ENCODE results near the gene SH3BP5L. TPM values are rescaled to one million over a fixed set of nuclear protein-coding genes. Genes with fewer than 3 reads are reported as not detected.
A peak's percentile ranks its signal among the peaks of the same experiment; 100 is the strongest.

Gene SH3BP5L
- total and polyA plus RNA-seq, 2 of the 13 experiments (the other 11 are each of a cell fraction or from before 2014, with no cell fraction given): 10.3 to 14.9 TPM

DNA sequence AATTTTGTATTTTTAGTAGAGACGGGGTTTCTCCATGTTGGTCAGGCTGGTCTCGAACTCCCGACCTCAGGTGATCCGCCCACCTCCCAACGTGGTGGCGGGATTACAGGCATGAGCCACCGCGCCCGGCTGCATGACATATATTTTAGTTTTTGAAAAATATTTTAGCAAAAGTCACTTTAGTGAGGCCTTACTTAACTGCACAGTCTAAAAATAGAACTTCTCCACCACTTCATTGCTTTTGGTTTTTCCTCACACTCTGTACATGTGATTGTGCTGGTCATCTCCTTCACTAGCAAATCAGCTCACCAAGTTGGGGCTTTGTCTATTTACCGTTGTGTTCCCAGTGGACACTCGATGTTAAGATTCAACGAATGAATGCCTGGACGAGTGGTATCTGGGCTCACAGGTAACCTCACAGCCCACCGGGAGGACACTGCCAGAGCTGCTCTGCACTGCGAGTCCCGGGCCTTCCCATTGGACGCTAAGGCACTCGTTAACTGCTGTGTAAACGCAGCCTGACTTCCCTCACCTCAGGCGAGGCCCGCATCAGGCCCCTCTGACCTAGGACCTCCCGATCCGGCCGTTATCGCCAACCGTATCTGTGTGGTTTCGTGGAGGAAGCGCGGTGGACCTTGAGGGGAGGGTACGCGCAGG is 47.2 kb upstream of the SH3BP5L start (continued):
- no peak for TF ChIP-seq CBFB (CRISPR knock-in tag; IDR thresholded peaks at IDR 0.05)
- TF ChIP-seq ZNF136 (CRISPR knock-in tag; IDR thresholded peaks at IDR 0.05; ENCODE audit: low read depth): no peak
- no peak for TF ChIP-seq ASH2L (IDR thresholded peaks at IDR 0.05; ENCODE audit: insufficient read length, low read depth, low read length)
- TF ChIP-seq EZH2 (conservative IDR thresholded peaks at IDR 0.05; ENCODE audit: low read depth, low read length): no peak
- no peak for TF ChIP-seq ZNF547 (CRISPR knock-in tag; IDR thresholded peaks at IDR 0.05)
- TF ChIP-seq, protein P1, sequence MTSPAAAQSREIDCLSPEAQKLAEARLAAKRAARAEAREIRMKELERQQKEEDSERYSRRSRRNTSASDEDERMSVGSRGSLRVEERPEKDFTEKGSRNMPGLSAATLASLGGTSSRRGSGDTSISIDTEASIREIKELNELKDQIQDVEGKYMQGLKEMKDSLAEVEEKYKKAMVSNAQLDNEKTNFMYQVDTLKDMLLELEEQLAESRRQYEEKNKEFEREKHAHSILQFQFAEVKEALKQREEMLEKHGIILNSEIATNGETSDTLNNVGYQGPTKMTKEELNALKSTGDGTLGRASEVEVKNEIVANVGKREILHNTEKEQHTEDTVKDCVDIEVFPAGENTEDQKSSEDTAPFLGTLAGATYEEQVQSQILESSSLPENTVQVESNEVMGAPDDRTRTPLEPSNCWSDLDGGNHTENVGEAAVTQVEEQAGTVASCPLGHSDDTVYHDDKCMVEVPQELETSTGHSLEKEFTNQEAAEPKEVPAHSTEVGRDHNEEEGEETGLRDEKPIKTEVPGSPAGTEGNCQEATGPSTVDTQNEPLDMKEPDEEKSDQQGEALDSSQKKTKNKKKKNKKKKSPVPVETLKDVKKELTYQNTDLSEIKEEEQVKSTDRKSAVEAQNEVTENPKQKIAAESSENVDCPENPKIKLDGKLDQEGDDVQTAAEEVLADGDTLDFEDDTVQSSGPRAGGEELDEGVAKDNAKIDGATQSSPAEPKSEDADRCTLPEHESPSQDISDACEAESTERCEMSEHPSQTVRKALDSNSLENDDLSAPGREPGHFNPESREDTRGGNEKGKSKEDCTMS (CRISPR knock-in tag; conservative IDR thresholded peaks at IDR 0.05): no peak
- TF ChIP-seq ZZZ3 (CRISPR knock-in tag; IDR thresholded peaks at IDR 0.05; ENCODE audit: borderline replicate concordance): no peak
- TF ChIP-seq HNRNPUL1 (IDR thresholded peaks at IDR 0.05; ENCODE audit: low read depth, low read length): no peak
- TF ChIP-seq, protein P2, sequence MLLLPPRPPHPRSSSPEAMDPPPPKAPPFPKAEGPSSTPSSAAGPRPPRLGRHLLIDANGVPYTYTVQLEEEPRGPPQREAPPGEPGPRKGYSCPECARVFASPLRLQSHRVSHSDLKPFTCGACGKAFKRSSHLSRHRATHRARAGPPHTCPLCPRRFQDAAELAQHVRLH (CRISPR knock-in tag; IDR thresholded peaks at IDR 0.05; ENCODE audit: borderline replicate concordance, low read depth): no peak
- TF ChIP-seq ZNF780A (CRISPR knock-in tag; IDR thresholded peaks at IDR 0.05): peak; percentile 29; the same call in 1 of the 2 replicates
- no peak for TF ChIP-seq SP140L (CRISPR knock-in tag; IDR thresholded peaks at IDR 0.05; ENCODE audit: borderline replicate concordance)
- TF ChIP-seq, protein P3, sequence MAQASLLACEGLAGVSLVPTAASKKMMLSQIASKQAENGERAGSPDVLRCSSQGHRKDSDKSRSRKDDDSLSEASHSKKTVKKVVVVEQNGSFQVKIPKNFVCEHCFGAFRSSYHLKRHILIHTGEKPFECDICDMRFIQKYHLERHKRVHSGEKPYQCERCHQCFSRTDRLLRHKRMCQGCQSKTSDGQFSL (CRISPR knock-in tag; IDR thresholded peaks at IDR 0.05): no peak
- no peak for TF ChIP-seq DR1 (CRISPR knock-in tag; IDR thresholded peaks at IDR 0.05)
- 0 out of 2 replicates have a peak, but pooled peaks have one; percentile 13 for TF ChIP-seq GATA4 (IDR thresholded peaks at IDR 0.05; ENCODE audit: borderline replicate concordance, low read depth)
- TF ChIP-seq, protein P4, sequence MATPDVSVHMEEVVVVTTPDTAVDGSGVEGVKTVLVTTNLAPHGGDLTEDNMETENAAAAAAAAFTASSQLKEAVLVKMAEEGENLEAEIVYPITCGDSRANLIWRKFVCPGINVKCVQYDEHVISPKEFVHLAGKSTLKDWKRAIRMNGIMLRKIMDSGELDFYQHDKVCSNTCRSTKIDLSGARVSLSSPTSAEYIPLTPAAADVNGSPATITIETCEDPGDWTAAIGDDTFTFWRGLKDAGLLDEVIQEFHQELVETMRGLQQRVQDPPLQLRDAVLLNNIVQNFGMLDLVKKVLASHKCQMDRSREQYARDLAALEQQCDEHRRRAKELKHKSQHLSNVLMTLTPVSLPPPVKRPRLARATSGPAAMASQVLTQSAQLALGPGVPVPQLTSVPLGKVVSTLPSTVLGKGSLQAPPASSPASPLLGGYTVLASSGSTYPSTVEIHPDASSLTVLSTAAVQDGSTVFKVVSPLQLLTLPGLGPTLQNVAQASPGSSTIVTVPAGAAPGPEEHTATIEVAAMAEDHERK (CRISPR knock-in tag; IDR thresholded peaks at IDR 0.05; ENCODE audit: low read depth): no peak
